Measurements from ENCODE around the gene TCF25. TPM values are rescaled to one million over a fixed set of nuclear protein-coding genes. Genes with fewer than 3 reads are reported as not detected.

Gene TCF25
- total RNA-seq, 2 donors from 2014 or later = 74.2 to 258 TPM

DNA sequence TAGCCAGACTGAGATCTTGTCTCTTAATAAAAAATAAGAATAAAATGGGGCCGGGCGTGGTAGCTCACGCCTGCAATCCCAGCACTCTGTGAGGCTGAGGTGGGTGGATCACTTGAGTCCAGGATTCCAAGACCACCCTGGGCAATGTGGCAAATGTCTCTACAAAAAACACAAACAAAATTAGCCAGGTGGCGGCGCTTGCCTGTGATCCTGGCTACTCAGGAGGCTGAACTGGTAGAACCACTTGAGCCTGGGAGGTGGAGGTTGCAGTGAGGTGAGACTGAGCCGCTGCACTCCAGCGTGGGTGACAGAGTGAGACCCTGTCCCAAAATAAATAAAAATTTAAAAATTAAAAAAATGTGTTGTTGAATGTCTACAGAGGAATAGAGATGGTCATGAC, 72.3 kb downstream of the TCF25 start:
- Histone ChIP-seq H3K36me3 (replicated peaks in 1 of 2; ENCODE audit: insufficient read depth in 1 of 2, low read depth in 2 of 2) (no peaks in the 10 kb centered on the region), H3K4me3 (no peak overlapping the region), H3K9me3 (no peaks in the 10 kb centered on the region), H3K27me3 (no peaks in the 10 kb centered on the region), H3K27ac (no peak overlapping the region), H3K4me1 (peaks cover 20% of the 10 kb centered on the region)
- 40 to 53% methylated on average over 7 of the region's 7 CpGs for WGBS, 2 donors
- DNase-seq (no peak), ATAC-seq (no peak)
- TF ChIP-seq, protein P1, sequence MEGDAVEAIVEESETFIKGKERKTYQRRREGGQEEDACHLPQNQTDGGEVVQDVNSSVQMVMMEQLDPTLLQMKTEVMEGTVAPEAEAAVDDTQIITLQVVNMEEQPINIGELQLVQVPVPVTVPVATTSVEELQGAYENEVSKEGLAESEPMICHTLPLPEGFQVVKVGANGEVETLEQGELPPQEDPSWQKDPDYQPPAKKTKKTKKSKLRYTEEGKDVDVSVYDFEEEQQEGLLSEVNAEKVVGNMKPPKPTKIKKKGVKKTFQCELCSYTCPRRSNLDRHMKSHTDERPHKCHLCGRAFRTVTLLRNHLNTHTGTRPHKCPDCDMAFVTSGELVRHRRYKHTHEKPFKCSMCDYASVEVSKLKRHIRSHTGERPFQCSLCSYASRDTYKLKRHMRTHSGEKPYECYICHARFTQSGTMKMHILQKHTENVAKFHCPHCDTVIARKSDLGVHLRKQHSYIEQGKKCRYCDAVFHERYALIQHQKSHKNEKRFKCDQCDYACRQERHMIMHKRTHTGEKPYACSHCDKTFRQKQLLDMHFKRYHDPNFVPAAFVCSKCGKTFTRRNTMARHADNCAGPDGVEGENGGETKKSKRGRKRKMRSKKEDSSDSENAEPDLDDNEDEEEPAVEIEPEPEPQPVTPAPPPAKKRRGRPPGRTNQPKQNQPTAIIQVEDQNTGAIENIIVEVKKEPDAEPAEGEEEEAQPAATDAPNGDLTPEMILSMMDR (IDR thresholded peaks at IDR 0.05) = peak in 1 of 7 experiments; percentile 7
- no peak for TF ChIP-seq POLR2A (IDR thresholded peaks at IDR 0.05)
- intact Hi-C loops (cut with DNase I) = no loop called here

DNA sequence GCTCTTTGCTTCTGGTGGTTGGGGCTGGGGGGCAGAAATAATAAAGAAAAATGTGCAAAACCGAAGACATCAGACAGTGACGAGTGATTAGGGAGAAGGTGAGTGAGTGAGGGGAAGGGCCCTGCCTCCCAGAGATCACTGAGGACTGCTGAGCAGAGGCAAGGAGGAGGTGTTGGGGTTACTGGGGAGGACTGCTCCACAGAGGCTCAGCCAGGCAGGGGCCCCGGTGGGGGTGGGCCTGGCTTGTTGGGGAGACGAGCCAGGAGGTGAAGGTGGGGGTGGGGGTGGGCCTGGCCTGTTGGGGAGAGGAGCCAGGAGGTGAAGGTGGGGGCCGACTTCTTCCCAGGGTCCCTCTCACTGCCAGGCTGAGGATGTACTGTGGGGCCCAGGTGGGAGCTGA, 73.1 kb downstream of the TCF25 start:
- Histone ChIP-seq H3K27ac (no peak overlapping the region), H3K36me3 (replicated peaks in 1 of 2; ENCODE audit: insufficient read depth in 1 of 2, low read depth in 2 of 2) (no peaks in the 10 kb centered on the region), H3K9me3 (no peaks in the 10 kb centered on the region), H3K4me3 (no peak overlapping the region), H3K4me1 (peaks cover 20% of the 10 kb centered on the region), H3K27me3 (no peaks in the 10 kb centered on the region)
- ATAC-seq = no peak
- DNase-seq = no peak
- 61 to 85% methylated on average over 5 of the region's 5 CpGs for WGBS, 2 donors
- TF ChIP-seq, protein P1 (IDR thresholded peaks at IDR 0.05) = no peak
- no peak for TF ChIP-seq POLR2A (IDR thresholded peaks at IDR 0.05)
- intact Hi-C loops (cut with DNase I) = no loop called here

GRCh38 chr16:89949121-89949742, 75.8 kb downstream of the TCF25 start:
- Histone ChIP-seq H3K27me3 (no peaks in the 10 kb centered on the region), H3K27ac (no peak overlapping the region), H3K9me3 (no peaks in the 10 kb centered on the region), H3K4me1 (peaks cover 20% of the 10 kb centered on the region), H3K36me3 (replicated peaks in 1 of 2; ENCODE audit: insufficient read depth in 1 of 2, low read depth in 2 of 2) (no peaks in the 10 kb centered on the region), H3K4me3 (peak overlapping the region; percentile 10 to 56)
- intact Hi-C loops (cut with DNase I) = no loop called here
- TF ChIP-seq, protein P1 (IDR thresholded peaks at IDR 0.05) = no peak
- no peak for TF ChIP-seq POLR2A (IDR thresholded peaks at IDR 0.05)
- ATAC-seq (no peak), DNase-seq (peak in 1 of 4 donors; percentile 21)
- WGBS, 2 donors = 24% methylated on average over 34 of the region's 55 CpGs; no CpG with 5 or more reads in 1 of the 2 donors

GRCh38 chr16:89949756-89950155, 76.4 kb downstream of the TCF25 start:
- Histone ChIP-seq H3K27me3 (no peaks in the 10 kb centered on the region), H3K4me3 (no peak overlapping the region), H3K36me3 (replicated peaks in 1 of 2; ENCODE audit: insufficient read depth in 1 of 2, low read depth in 2 of 2) (no peaks in the 10 kb centered on the region), H3K4me1 (peaks cover 20% of the 10 kb centered on the region), H3K27ac (no peak overlapping the region), H3K9me3 (no peaks in the 10 kb centered on the region)
- DNase-seq (no peak), ATAC-seq (no peak)
- no peak for TF ChIP-seq POLR2A (IDR thresholded peaks at IDR 0.05)
- TF ChIP-seq, protein P1 (IDR thresholded peaks at IDR 0.05) = no peak
- 48 to 62% methylated on average over 9 to 12 of the region's 12 CpGs for WGBS, 2 donors
- intact Hi-C loops (cut with DNase I) = no loop called here

GRCh38 chr16:89951509-89951908, 78.1 kb downstream of the TCF25 start:
- ATAC-seq = no peak
- Histone ChIP-seq H3K9me3 (no peaks in the 10 kb centered on the region), H3K4me3 (no peak overlapping the region), H3K27ac (no peak overlapping the region), H3K4me1 (peaks cover 20% of the 10 kb centered on the region), H3K27me3 (no peaks in the 10 kb centered on the region), H3K36me3 (replicated peaks in 1 of 2; ENCODE audit: insufficient read depth in 1 of 2, low read depth in 2 of 2) (peaks cover 0 to under 1% of the 10 kb centered on the region in 2 donors)
- no peak for DNase-seq
- WGBS, 2 donors = 95% methylated on average over 4 to 5 of the region's 5 CpGs
- intact Hi-C loops (cut with DNase I) = no loop called here
- TF ChIP-seq POLR2A (IDR thresholded peaks at IDR 0.05) = no peak
- TF ChIP-seq, protein P1 (IDR thresholded peaks at IDR 0.05) = no peak

All from body of pancreas (tissue), 4 donors.